ENCODE results near the gene SLC1A3.

DNA sequence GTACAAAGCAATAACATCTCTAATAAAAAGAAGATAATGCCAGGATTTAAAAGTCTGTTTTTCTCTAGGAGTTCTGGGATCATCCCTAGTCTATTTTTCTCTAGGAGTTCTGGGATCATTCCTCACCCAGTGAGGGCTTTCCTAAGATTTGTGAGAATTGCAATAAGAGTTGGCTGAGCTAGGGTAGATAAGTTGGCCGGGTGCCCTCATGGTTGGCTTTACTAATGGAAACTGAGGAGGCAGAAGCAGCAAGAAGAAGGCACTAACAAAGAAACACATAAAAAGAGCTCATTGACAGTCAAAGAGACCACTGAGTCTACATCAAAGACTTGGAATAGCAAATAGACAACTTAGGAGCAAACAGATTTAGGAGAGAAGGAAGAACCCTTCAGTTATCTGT is 4.2 kb downstream of the SLC1A3 start:
- TF ChIP-seq, protein P1, sequence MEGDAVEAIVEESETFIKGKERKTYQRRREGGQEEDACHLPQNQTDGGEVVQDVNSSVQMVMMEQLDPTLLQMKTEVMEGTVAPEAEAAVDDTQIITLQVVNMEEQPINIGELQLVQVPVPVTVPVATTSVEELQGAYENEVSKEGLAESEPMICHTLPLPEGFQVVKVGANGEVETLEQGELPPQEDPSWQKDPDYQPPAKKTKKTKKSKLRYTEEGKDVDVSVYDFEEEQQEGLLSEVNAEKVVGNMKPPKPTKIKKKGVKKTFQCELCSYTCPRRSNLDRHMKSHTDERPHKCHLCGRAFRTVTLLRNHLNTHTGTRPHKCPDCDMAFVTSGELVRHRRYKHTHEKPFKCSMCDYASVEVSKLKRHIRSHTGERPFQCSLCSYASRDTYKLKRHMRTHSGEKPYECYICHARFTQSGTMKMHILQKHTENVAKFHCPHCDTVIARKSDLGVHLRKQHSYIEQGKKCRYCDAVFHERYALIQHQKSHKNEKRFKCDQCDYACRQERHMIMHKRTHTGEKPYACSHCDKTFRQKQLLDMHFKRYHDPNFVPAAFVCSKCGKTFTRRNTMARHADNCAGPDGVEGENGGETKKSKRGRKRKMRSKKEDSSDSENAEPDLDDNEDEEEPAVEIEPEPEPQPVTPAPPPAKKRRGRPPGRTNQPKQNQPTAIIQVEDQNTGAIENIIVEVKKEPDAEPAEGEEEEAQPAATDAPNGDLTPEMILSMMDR (conservative IDR thresholded peaks at IDR 0.05; ENCODE audit: low read length), result no peak
- no peak for TF ChIP-seq EZH2phosphoT487 (IDR thresholded peaks at IDR 0.05; ENCODE audit: borderline replicate concordance)
